AG04450 (cell line): Measurements from ENCODE around the gene SRGAP3. TPM values are rescaled to one million over a fixed set of nuclear protein-coding genes. Genes with fewer than 3 reads are reported as not detected.
A peak's percentile ranks its signal among the peaks of the same experiment; 100 is the strongest.

Experiments
- CTCF ChIA-PET: fragments of 300-600, 350-600 bp; formaldehyde crosslinking; extraction: SDS; loops from one replicate; lab custom pipeline; 2022; ENCODE audit warnings: antibody characterized with exemption, inconsistent platforms; lab: Charles Lee
- POLR2A ChIA-PET: fragments of 350-600 bp; formaldehyde crosslinking; extraction: SDS; loops from one replicate; lab custom pipeline; 2021; ENCODE audit warnings: antibody characterized with exemption, inconsistent platforms; lab: Yijun Ruan, JAX
- DNase-seq: peaks from one replicate; pipeline ENCODE4 v3.0.0-alpha.2; 2011; ENCODE audit warnings: low read depth, low spot score
- H3K27ac ChIP-seq: one replicate; pipeline ENCODE4 v1.5.1; 2012; ENCODE audit warnings: low read depth, low read length, control low read depth
- H3K27me3 ChIP-seq: one replicate; pipeline ENCODE4 v1.6.0; 2012; ENCODE audit warnings: low read length; ENCODE audit not compliant: control insufficient read depth, insufficient read depth
- H3K4me3 ChIP-seq: 2 replicates; pipeline ENCODE4 v1.5.1; 2011; ENCODE audit warnings: mild to moderate bottlenecking, low read depth, low read length, control low read depth
- H3K9me3 ChIP-seq: 2 replicates; pipeline ENCODE4 v1.5.1; 2012; ENCODE audit warnings: low read length; ENCODE audit not compliant: control insufficient read depth, insufficient read depth
- CTCF ChIP-seq: IDR thresholded peaks from 2 replicates; pipeline ENCODE4 v1.5.1; 2011; ENCODE audit warnings: low read depth, low read length, control low read depth, inconsistent platforms
- polyA plus RNA-seq: library from polyadenylated mRNA; depleted of rRNA; stranded (reverse); fragments of >200 nt; gene quantifications from 2 replicates; pipeline ENCODE4 v1.2.3, GENCODE V29; 2011

The SRGAP3 gene
- polyA plus RNA-seq, 1 experiment: 0.61 TPM

- no peak overlapping the region for H3K4me3 ChIP-seq
- no peaks in the 10 kb centered on the region for H3K9me3 ChIP-seq
- TF ChIP-seq CTCF: no peak
- POLR2A ChIA-PET: no interaction called here
- CTCF ChIA-PET: no interaction called here
- DNase-seq: no peak
- H3K27ac ChIP-seq: no peak overlapping the region
- peaks cover 4% of the 10 kb centered on the region for H3K27me3 ChIP-seq
These were observed 215.6 kb downstream of the SRGAP3 start for GRCh38 chr3:9033867-9034266.

- no peak for TF ChIP-seq CTCF
- Histone ChIP-seq H3K9me3 (no peaks in the 10 kb centered on the region), H3K27ac (no peak overlapping the region), H3K27me3 (peaks cover 8% of the 10 kb centered on the region), H3K4me3 (no peak overlapping the region)
- ChIA-PET CTCF (interaction anchor here (0.8 kb wide), 1 partner anchor 35 kb away, joined by 3 read pairs; no protein-coding TSS in a partner anchor), POLR2A (no interaction called here)
- DNase-seq: no peak
These were observed 217.1 kb downstream of the SRGAP3 start for GRCh38 chr3:9032231-9032777.

DNA sequence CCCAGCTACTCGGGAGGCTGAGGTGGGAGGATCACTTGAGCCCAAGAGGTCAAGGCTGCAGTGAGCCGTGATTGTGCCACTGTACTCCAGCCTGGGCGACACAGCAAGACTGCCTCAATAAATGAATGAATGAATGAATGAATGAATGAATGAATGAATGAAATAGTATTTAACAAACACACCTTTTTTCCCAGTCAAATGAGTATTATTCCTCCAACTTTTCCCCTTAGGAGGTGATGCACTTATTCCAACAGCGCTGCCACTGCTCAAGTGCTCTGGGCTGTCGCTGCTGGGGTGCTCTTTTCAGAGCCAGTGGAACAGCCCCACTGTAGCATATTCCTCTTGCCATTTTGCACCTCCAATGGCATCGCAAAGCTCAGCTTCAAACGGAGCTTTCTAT is 219.4 kb downstream of the SRGAP3 start:
- POLR2A ChIA-PET: no interaction called here
- H3K27me3 ChIP-seq: peaks cover 6% of the 10 kb centered on the region
- CTCF ChIA-PET: no interaction called here

GRCh38 chr3:9028134-9028533 is 221.3 kb downstream of the SRGAP3 start:
- Histone ChIP-seq H3K9me3 (no peaks in the 10 kb centered on the region), H3K27ac (no peak overlapping the region), H3K4me3 (no peak overlapping the region), H3K27me3 (peaks cover 8% of the 10 kb centered on the region)
- TF ChIP-seq CTCF: no peak
- CTCF ChIA-PET: interaction anchor here (1.4 kb wide), 1 partner anchor 274 kb away, joined by 5 read pairs; no protein-coding TSS in a partner anchor
- DNase-seq: peak; percentile 6
- POLR2A ChIA-PET: no interaction called here

More for the DNA sequence above, 219.4 kb downstream of the SRGAP3 start:
- TF ChIP-seq CTCF: no peak
- Histone ChIP-seq H3K9me3 (no peaks in the 10 kb centered on the region), H3K27ac (no peak overlapping the region), H3K4me3 (no peak overlapping the region)
- DNase-seq: no peak

GRCh38 chr3:9026320-9027045 is 223.0 kb downstream of the SRGAP3 start:
- CTCF ChIA-PET: interaction anchor here (1.2 kb wide), 1 partner anchor 277 kb away, joined by 3 read pairs; no protein-coding TSS in a partner anchor

More at GRCh38 chr3:9026320-9027045, 223.0 kb downstream of the SRGAP3 start:
- Histone ChIP-seq H3K27me3 (peaks cover 8% of the 10 kb centered on the region), H3K9me3 (no peaks in the 10 kb centered on the region), H3K4me3 (no peak overlapping the region), H3K27ac (no peak overlapping the region)
- DNase-seq: no peak
- TF ChIP-seq CTCF: no peak
- POLR2A ChIA-PET: no interaction called here
